Thyroid gland (tissue), 4 donors: ENCODE measurements around the gene FBLN1. TPM values are rescaled to one million over a fixed set of nuclear protein-coding genes. Genes with fewer than 3 reads are reported as not detected.
A peak's percentile ranks its signal among the peaks of the same experiment; 100 is the strongest.

ENCODE experiments used
- DNase-seq, 2 donors: peaks; one replicate each; pipeline ENCODE4 v3.0.0-alpha.2; 2019
- H3K27ac ChIP-seq, 3 donors: fragments of 200-600 bp; sonication (generic); 1 replicate in 2 of 3; 2 replicates in 1 of 3; pipeline ENCODE4 v1.5.1; 2016 to 2019; ENCODE audit warnings: mild to moderate bottlenecking in 1 of 3, moderate library complexity in 1 of 3
- H3K27me3 ChIP-seq: fragments of 200-600 bp; sonication (generic); one replicate; pipeline ENCODE4 v1.5.1; 2019
- H3K36me3 ChIP-seq, 2 donors: fragments of 200-600 bp; sonication (generic); one replicate each; pipeline ENCODE4 v1.5.1; 2016 to 2019
- H3K4me1 ChIP-seq, 2 donors: fragments of 200-600 bp; sonication (generic); one replicate each; pipeline ENCODE4 v1.5.1; 2017 to 2019
- H3K4me3 ChIP-seq, 3 donors: fragments of 200-600 bp; sonication (generic); replicated peaks in 1 of 3; 1 replicate in 2 of 3; 2 replicates in 1 of 3; pipeline ENCODE4 v1.5.1; 2016; ENCODE audit warnings: mild to moderate bottlenecking in 1 of 3
- H3K9me3 ChIP-seq: fragments of 200-600 bp; sonication (generic); one replicate; pipeline ENCODE4 v1.5.1; 2017
- CTCF ChIP-seq, 6 experiments: fragments of 200-600 bp in 3 of 6; fragments of 450-650 bp in 3 of 6; sonication (generic) in 3 of 6; IDR thresholded peaks; one replicate each; pipeline ENCODE4 v1.5.1; 2016 to 2019; ENCODE audit warnings: antibody characterized with exemption in 6 of 6, mild to moderate bottlenecking in 2 of 6, inconsistent platforms in 1 of 6, moderate library complexity in 1 of 6
- POLR2A ChIP-seq, 2 donors: fragments of 450-650 bp; IDR thresholded peaks; one replicate each; pipeline ENCODE4 v1.6.1; 2017; ENCODE audit warnings: antibody characterized with exemption in 2 of 2, mild to moderate bottlenecking in 2 of 2, moderate library complexity in 1 of 2
- WGBS, 2 donors: methylation state at CpG; one replicate each; pipeline ENCODE4 v1.1.5; 2017; 5-methylcytosine and 5-hydroxymethylcytosine counted together
- intact Hi-C: fragments of 100-400 bp; cut with DNase I; formaldehyde crosslinking; loops from one replicate; pipeline ENCODE4 v1.15.1; 2023
- total RNA-seq, 4 donors: library from RNA; depleted of rRNA; stranded (reverse); fragments of >200 nt; gene quantifications; one replicate each; pipeline ENCODE4 v1.2.3, GENCODE V29; 2016

FBLN1 gene
- total RNA-seq, 4 donors from 2014 or later = 52.3 to 199 (median 163) TPM

GRCh38 chr22:45632791-45633515 lies 130.3 kb downstream of the FBLN1 start:
- intact Hi-C loops = no loop called here
- no peaks in the 10 kb centered on the region for H3K9me3 ChIP-seq
- H3K27me3 ChIP-seq = no peaks in the 10 kb centered on the region
- 11 to 28% methylated on average over 13 to 15 of the region's 15 CpGs for WGBS, 2 donors
- no peak overlapping the region for H3K4me3 ChIP-seq
- peaks cover 8 to 9% of the 10 kb centered on the region in 2 donors for H3K4me1 ChIP-seq
- TF ChIP-seq POLR2A (IDR thresholded peaks at IDR 0.05) (no peak), CTCF (IDR thresholded peaks at IDR 0.05) (no peak)
- DNase-seq = peak; percentile 41 to 44
- H3K36me3 ChIP-seq = no peaks in the 10 kb centered on the region
- no peak overlapping the region for H3K27ac ChIP-seq

GRCh38 chr22:45636683-45637082 lies 134.0 kb downstream of the FBLN1 start:
- Histone ChIP-seq H3K9me3 (no peaks in the 10 kb centered on the region), H3K4me1 (peaks cover 8 to 9% of the 10 kb centered on the region in 2 donors), H3K27ac (no peak overlapping the region), H3K36me3 (no peaks in the 10 kb centered on the region), H3K4me3 (no peak overlapping the region), H3K27me3 (no peaks in the 10 kb centered on the region)
- TF ChIP-seq CTCF (IDR thresholded peaks at IDR 0.05) (no peak), POLR2A (IDR thresholded peaks at IDR 0.05) (no peak)
- intact Hi-C loops = no loop called here
- WGBS, 2 donors = 95 to 96% methylated on average over 7 of the region's 7 CpGs
- no peak for DNase-seq

- WGBS, 2 donors = 86 to 89% methylated on average over 3 of the region's 3 CpGs
- no peaks in the 10 kb centered on the region for H3K27me3 ChIP-seq
- no peak overlapping the region for H3K4me3 ChIP-seq
- H3K4me1 ChIP-seq = peaks cover under 1 to 1% of the 10 kb centered on the region in 2 donors
- no peaks in the 10 kb centered on the region for H3K36me3 ChIP-seq
- no peak overlapping the region for H3K27ac ChIP-seq
- H3K9me3 ChIP-seq = no peaks in the 10 kb centered on the region
- intact Hi-C loops = no loop called here
- TF ChIP-seq CTCF (IDR thresholded peaks at IDR 0.05) = no peak
- TF ChIP-seq POLR2A (IDR thresholded peaks at IDR 0.05) = no peak
- DNase-seq = no peak
These were observed 135.5 kb downstream of the FBLN1 start for GRCh38 chr22:45638197-45638596.

- TF ChIP-seq POLR2A (IDR thresholded peaks at IDR 0.05) (no peak), CTCF (IDR thresholded peaks at IDR 0.05) (no peak)
- no peaks in the 10 kb centered on the region for H3K4me1 ChIP-seq
- WGBS, 2 donors = 63 to 76% methylated on average over 18 to 21 of the region's 21 CpGs
- H3K4me3 ChIP-seq = no peak overlapping the region
- H3K36me3 ChIP-seq = no peaks in the 10 kb centered on the region
- no peaks in the 10 kb centered on the region for H3K9me3 ChIP-seq
- intact Hi-C loops = no loop called here
- no peaks in the 10 kb centered on the region for H3K27me3 ChIP-seq
- H3K27ac ChIP-seq = no peak overlapping the region
- DNase-seq = no peak
These were observed 136.4 kb downstream of the FBLN1 start for GRCh38 chr22:45638834-45639746.

- no peak for DNase-seq
- TF ChIP-seq POLR2A (IDR thresholded peaks at IDR 0.05) = no peak
- TF ChIP-seq CTCF (IDR thresholded peaks at IDR 0.05) = no peak
These were observed 137.0 kb downstream of the FBLN1 start for GRCh38 chr22:45639747-45640102.

More at GRCh38 chr22:45639747-45640102, 137.0 kb downstream of the FBLN1 start:
- intact Hi-C loops = loop anchor here (5.0 to 10.0 kb wide), 2 partner anchors 62 to 225 kb away; no protein-coding TSS in a partner anchor
- no peak overlapping the region for H3K27ac ChIP-seq
- no peak overlapping the region for H3K4me3 ChIP-seq
- H3K4me1 ChIP-seq = peaks cover 0 to 1% of the 10 kb centered on the region in 2 donors
- no peaks in the 10 kb centered on the region for H3K9me3 ChIP-seq
- no peaks in the 10 kb centered on the region for H3K36me3 ChIP-seq
- 69 to 72% methylated on average over 6 to 7 of the region's 7 CpGs for WGBS, 2 donors
- no peaks in the 10 kb centered on the region for H3K27me3 ChIP-seq
